HG03039 (cell line): ENCODE measurements around the gene CDH13.

Experiments
- ATAC-seq: cut with Tn5 transposase; IDR thresholded peaks from one replicate; pipeline ENCODE4 v1.9.1; 2021; ENCODE audit warnings: mild to moderate bottlenecking, moderate library complexity; ENCODE audit not compliant: unreplicated experiment

The CDH13 gene

GRCh38 chr16:83270061-83270460 lies 643.3 kb downstream of the CDH13 start:
- no peak for ATAC-seq

GRCh38 chr16:83270640-83271039 lies 643.9 kb downstream of the CDH13 start:
- ATAC-seq: no peak

- no peak for ATAC-seq
Measured at GRCh38 chr16:83271123-83271522, 644.4 kb downstream of the CDH13 start.

- ATAC-seq: no peak
Measured at GRCh38 chr16:83271970-83272575, 645.3 kb downstream of the CDH13 start.

- no peak for ATAC-seq
Measured at GRCh38 chr16:83272843-83273242, 646.1 kb downstream of the CDH13 start.

- no peak for ATAC-seq
Measured at GRCh38 chr16:83273504-83274173, 646.9 kb downstream of the CDH13 start.

GRCh38 chr16:83279251-83279650 lies 652.5 kb downstream of the CDH13 start:
- no peak for ATAC-seq

GRCh38 chr16:83285921-83286320 lies 659.2 kb downstream of the CDH13 start:
- no peak for ATAC-seq

- no peak for ATAC-seq
Measured at GRCh38 chr16:83296505-83296904, 669.7 kb downstream of the CDH13 start.

GRCh38 chr16:83298541-83298940 lies 671.8 kb downstream of the CDH13 start:
- no peak for ATAC-seq

GRCh38 chr16:83300326-83300725 lies 673.6 kb downstream of the CDH13 start:
- no peak for ATAC-seq

GRCh38 chr16:83301971-83302370 lies 675.2 kb downstream of the CDH13 start:
- ATAC-seq: no peak

GRCh38 chr16:83302853-83303252 lies 676.1 kb downstream of the CDH13 start:
- ATAC-seq: no peak

GRCh38 chr16:83305092-83305491 lies 678.3 kb downstream of the CDH13 start:
- ATAC-seq: no peak

- ATAC-seq: no peak
Measured at GRCh38 chr16:83306961-83307593, 680.3 kb downstream of the CDH13 start.

GRCh38 chr16:83307594-83307992 lies 680.8 kb downstream of the CDH13 start:
- no peak for ATAC-seq

- no peak for ATAC-seq
Measured at GRCh38 chr16:83308414-83308813, 681.6 kb downstream of the CDH13 start.

- no peak for ATAC-seq
Measured at GRCh38 chr16:83310816-83311215, 684.0 kb downstream of the CDH13 start.

GRCh38 chr16:83312015-83312717 lies 685.4 kb downstream of the CDH13 start:
- ATAC-seq: no peak

GRCh38 chr16:83312718-83313245 lies 686.0 kb downstream of the CDH13 start:
- ATAC-seq: no peak

- ATAC-seq: no peak
Measured at GRCh38 chr16:83315271-83315670, 688.5 kb downstream of the CDH13 start.
